T-helper 2 cell treated with Interferon-gamma antibody and Interleukin-4, amounts not matched to agents 5 μg/mL and 100 μg/mL, for 36 hours (primary cell): ENCODE results near the gene ATP5MC2.
A peak's percentile ranks its signal among the peaks of the same experiment; 100 is the strongest.

Experiments
- DNase-seq: peaks from one replicate; pipeline ENCODE4 v3.0.0; 2021; ENCODE audit warnings: low spot score
- H3K27ac Mint-ChIP-seq: one replicate; pipeline ENCODE4 v1.8.0; 2021; ENCODE audit warnings: mild to moderate bottlenecking, mixed read lengths
- H3K27me3 Mint-ChIP-seq: one replicate; pipeline ENCODE4 v1.8.0; 2021; ENCODE audit warnings: low read depth, mixed read lengths
- H3K36me3 Mint-ChIP-seq: one replicate; pipeline ENCODE4 v1.8.0; 2021; ENCODE audit warnings: low read depth, mixed read lengths
- H3K4me1 Mint-ChIP-seq: one replicate; pipeline ENCODE4 v1.8.0; 2021; ENCODE audit warnings: low read depth, mixed read lengths
- H3K4me3 Mint-ChIP-seq: one replicate; pipeline ENCODE4 v1.8.0; 2022; ENCODE audit warnings: mild to moderate bottlenecking, moderate library complexity, mixed read lengths
- H3K9me3 Mint-ChIP-seq: one replicate; pipeline ENCODE4 v1.8.0; 2021; ENCODE audit warnings: mixed read lengths

ATP5MC2 gene

GRCh38 chr12:53625373-53625945 is 50.4 kb downstream of the ATP5MC2 start:
- H3K27ac Mint-ChIP-seq, result peak overlapping the region; percentile 89
- no peak for DNase-seq
- H3K4me3 Mint-ChIP-seq, result peak overlapping the region; percentile 99
- peaks cover 31% of the 10 kb centered on the region for H3K4me1 Mint-ChIP-seq
- peaks cover 6% of the 10 kb centered on the region for H3K36me3 Mint-ChIP-seq
- no peaks in the 10 kb centered on the region for H3K9me3 Mint-ChIP-seq
- H3K27me3 Mint-ChIP-seq, result no peaks in the 10 kb centered on the region

GRCh38 chr12:53624956-53625355 is 50.9 kb downstream of the ATP5MC2 start:
- Mint-ChIP-seq H3K4me1 (peaks cover 31% of the 10 kb centered on the region), H3K27ac (peak overlapping the region; percentile 89), H3K9me3 (no peaks in the 10 kb centered on the region), H3K27me3 (no peaks in the 10 kb centered on the region), H3K36me3 (peaks cover 6% of the 10 kb centered on the region), H3K4me3 (peak overlapping the region; percentile 99)
- DNase-seq, result no peak

- Mint-ChIP-seq H3K4me1 (peaks cover 31% of the 10 kb centered on the region), H3K36me3 (peaks cover 6% of the 10 kb centered on the region), H3K9me3 (no peaks in the 10 kb centered on the region), H3K27me3 (no peaks in the 10 kb centered on the region), H3K27ac (no peak overlapping the region), H3K4me3 (peak overlapping the region; percentile 99)
- DNase-seq, result no peak
Observed at GRCh38 chr12:53624458-53624857, 51.4 kb downstream of the ATP5MC2 start.

GRCh38 chr12:53623548-53624385 is 52.1 kb downstream of the ATP5MC2 start:
- no peaks in the 10 kb centered on the region for H3K9me3 Mint-ChIP-seq
- no peaks in the 10 kb centered on the region for H3K27me3 Mint-ChIP-seq
- H3K4me1 Mint-ChIP-seq, result peaks cover 32% of the 10 kb centered on the region
- peaks cover 6% of the 10 kb centered on the region for H3K36me3 Mint-ChIP-seq
- no peak for DNase-seq
- peak overlapping the region; percentile 99 for H3K4me3 Mint-ChIP-seq
- peak overlapping the region; percentile 24 for H3K27ac Mint-ChIP-seq

GRCh38 chr12:53622724-53623123 is 53.2 kb downstream of the ATP5MC2 start:
- H3K9me3 Mint-ChIP-seq, result no peaks in the 10 kb centered on the region
- H3K4me1 Mint-ChIP-seq, result peaks cover 41% of the 10 kb centered on the region
- no peaks in the 10 kb centered on the region for H3K27me3 Mint-ChIP-seq
- DNase-seq, result no peak
- no peak overlapping the region for H3K27ac Mint-ChIP-seq
- H3K36me3 Mint-ChIP-seq, result peaks cover 12% of the 10 kb centered on the region
- H3K4me3 Mint-ChIP-seq, result no peak overlapping the region

- H3K27me3 Mint-ChIP-seq, result no peaks in the 10 kb centered on the region
- H3K27ac Mint-ChIP-seq, result peak overlapping the region; percentile 83
- H3K9me3 Mint-ChIP-seq, result no peaks in the 10 kb centered on the region
- H3K4me1 Mint-ChIP-seq, result peaks cover 19% of the 10 kb centered on the region
- H3K36me3 Mint-ChIP-seq, result peaks cover 14% of the 10 kb centered on the region
- no peak for DNase-seq
- peak overlapping the region; percentile 80 for H3K4me3 Mint-ChIP-seq
Observed at GRCh38 chr12:53618275-53618674, 57.6 kb downstream of the ATP5MC2 start.

GRCh38 chr12:53617700-53618099 is 58.2 kb downstream of the ATP5MC2 start:
- no peaks in the 10 kb centered on the region for H3K9me3 Mint-ChIP-seq
- DNase-seq, result no peak
- peaks cover 21% of the 10 kb centered on the region for H3K4me1 Mint-ChIP-seq
- H3K36me3 Mint-ChIP-seq, result peaks cover 14% of the 10 kb centered on the region
- no peaks in the 10 kb centered on the region for H3K27me3 Mint-ChIP-seq
- H3K27ac Mint-ChIP-seq, result peak overlapping the region; percentile 83
- peak overlapping the region; percentile 80 for H3K4me3 Mint-ChIP-seq

GRCh38 chr12:53616950-53617349 is 58.9 kb downstream of the ATP5MC2 start:
- no peak overlapping the region for H3K27ac Mint-ChIP-seq
- no peaks in the 10 kb centered on the region for H3K27me3 Mint-ChIP-seq
- DNase-seq, result no peak
- no peak overlapping the region for H3K4me3 Mint-ChIP-seq
- H3K9me3 Mint-ChIP-seq, result no peaks in the 10 kb centered on the region
- H3K36me3 Mint-ChIP-seq, result peaks cover 14% of the 10 kb centered on the region
- peaks cover 21% of the 10 kb centered on the region for H3K4me1 Mint-ChIP-seq
